Measurements from ENCODE around the gene SMIM28.

Gene SMIM28

DNA sequence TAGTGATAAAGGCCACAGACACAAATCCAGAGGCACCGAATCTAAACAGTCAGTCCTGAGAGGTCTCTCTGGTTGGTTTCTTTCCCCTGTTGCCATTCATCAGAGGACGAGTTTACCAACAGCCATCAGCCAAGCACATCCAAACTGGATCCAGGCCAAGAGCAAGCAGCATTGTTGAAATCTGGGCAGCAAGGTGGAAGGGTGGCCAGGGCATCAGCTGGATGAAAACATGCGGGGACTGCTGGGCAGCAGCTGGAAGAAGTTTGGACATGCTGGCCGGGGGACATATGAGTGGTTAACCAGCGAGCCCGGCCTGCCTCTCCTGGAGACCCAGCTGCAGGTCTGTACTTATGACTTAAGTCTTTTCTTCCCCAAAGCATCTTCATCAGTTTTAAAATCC lies at the start of gene SMIM28:
TSS of gene SMIM28 (plus strand) at position 62 of the 400 bp plus-strand sequence. CDS start at position 230, 168 bp downstream.
- Mint-ChIP-seq H3K27me3 (no peaks in the 10 kb centered on the region), H3K4me1 (ENCODE audit: low read depth) (no peaks in the 10 kb centered on the region), H3K9me3 (ENCODE audit: low read depth) (no peaks in the 10 kb centered on the region), H3K4me3 (no peak within 1 kb of the TSS), H3K36me3 (no peaks in the 10 kb centered on the region), H3K27ac (no peak within 1 kb of the TSS)

- no peak overlapping the region for H3K4me3 Mint-ChIP-seq
- H3K4me1 Mint-ChIP-seq (ENCODE audit: low read depth): no peaks in the 10 kb centered on the region
- no peaks in the 10 kb centered on the region for H3K36me3 Mint-ChIP-seq
- H3K27ac Mint-ChIP-seq: no peak overlapping the region
- H3K27me3 Mint-ChIP-seq: peaks cover 6% of the 10 kb centered on the region
- H3K9me3 Mint-ChIP-seq (ENCODE audit: low read depth): no peaks in the 10 kb centered on the region
Measured at GRCh38 chr6:138328210-138328609, 49.5 kb upstream of the SMIM28 start.

- H3K27ac Mint-ChIP-seq: no peak overlapping the region
- H3K27me3 Mint-ChIP-seq: peaks cover 2% of the 10 kb centered on the region
- no peaks in the 10 kb centered on the region for H3K4me1 Mint-ChIP-seq (ENCODE audit: low read depth)
- H3K36me3 Mint-ChIP-seq: no peaks in the 10 kb centered on the region
- H3K4me3 Mint-ChIP-seq: no peak overlapping the region
- no peaks in the 10 kb centered on the region for H3K9me3 Mint-ChIP-seq (ENCODE audit: low read depth)
Measured at GRCh38 chr6:138330763-138331162, 46.9 kb upstream of the SMIM28 start.

DNA sequence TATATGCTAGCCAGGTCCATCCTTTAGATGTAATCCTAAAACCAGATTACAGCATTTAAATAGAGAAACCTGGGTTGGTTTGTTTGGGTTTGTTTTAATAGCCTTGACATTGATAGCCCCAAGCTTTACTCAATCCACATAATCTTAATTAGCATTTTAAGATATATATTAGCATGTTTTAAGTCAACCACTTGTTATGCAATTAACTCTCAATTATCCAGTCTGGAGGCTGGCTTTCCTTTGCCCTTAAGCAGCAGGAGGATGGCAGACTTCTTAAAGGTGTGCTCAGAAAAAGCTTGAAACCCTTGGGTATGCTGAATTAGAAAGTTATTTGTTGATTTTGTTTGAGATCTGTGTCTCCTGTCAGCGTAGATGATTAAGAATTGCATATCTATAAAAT lies 46.3 kb upstream of the SMIM28 start:
- H3K27me3 Mint-ChIP-seq: peaks cover under 1% of the 10 kb centered on the region
- H3K4me3 Mint-ChIP-seq: no peak overlapping the region
- no peaks in the 10 kb centered on the region for H3K36me3 Mint-ChIP-seq
- no peak overlapping the region for H3K27ac Mint-ChIP-seq
- no peaks in the 10 kb centered on the region for H3K9me3 Mint-ChIP-seq (ENCODE audit: low read depth)
- no peaks in the 10 kb centered on the region for H3K4me1 Mint-ChIP-seq (ENCODE audit: low read depth)

GRCh38 chr6:138331984-138332383 lies 45.7 kb upstream of the SMIM28 start:
- Mint-ChIP-seq H3K9me3 (ENCODE audit: low read depth) (no peaks in the 10 kb centered on the region), H3K4me1 (ENCODE audit: low read depth) (no peaks in the 10 kb centered on the region)

DNA sequence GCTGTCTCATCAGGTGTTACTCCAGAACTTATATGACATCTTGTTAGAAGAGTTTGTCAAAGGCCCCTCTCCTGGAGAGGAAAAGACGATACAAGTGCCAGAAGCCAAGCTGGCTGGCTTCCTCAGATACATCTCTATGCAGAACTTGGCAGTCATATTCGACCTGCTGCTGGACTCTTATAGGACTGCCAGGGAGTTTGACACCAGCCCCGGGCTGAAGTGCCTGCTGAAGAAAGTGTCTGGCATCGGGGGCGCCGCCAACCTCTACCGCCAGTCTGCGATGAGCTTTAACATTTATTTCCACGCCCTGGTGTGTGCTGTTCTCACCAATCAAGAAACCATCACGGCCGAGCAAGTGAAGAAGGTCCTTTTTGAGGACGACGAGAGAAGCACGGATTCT lies 43.7 kb upstream of the SMIM28 start:
- Mint-ChIP-seq H3K27ac (no peak overlapping the region), H3K9me3 (ENCODE audit: low read depth) (no peaks in the 10 kb centered on the region), H3K27me3 (peaks cover 1% of the 10 kb centered on the region), H3K36me3 (no peaks in the 10 kb centered on the region), H3K4me1 (ENCODE audit: low read depth) (no peaks in the 10 kb centered on the region), H3K4me3 (no peak overlapping the region)

More at GRCh38 chr6:138331984-138332383, 45.7 kb upstream of the SMIM28 start:
- no peak overlapping the region for H3K4me3 Mint-ChIP-seq
- H3K27ac Mint-ChIP-seq: no peak overlapping the region
- no peaks in the 10 kb centered on the region for H3K27me3 Mint-ChIP-seq
- no peaks in the 10 kb centered on the region for H3K36me3 Mint-ChIP-seq

DNA sequence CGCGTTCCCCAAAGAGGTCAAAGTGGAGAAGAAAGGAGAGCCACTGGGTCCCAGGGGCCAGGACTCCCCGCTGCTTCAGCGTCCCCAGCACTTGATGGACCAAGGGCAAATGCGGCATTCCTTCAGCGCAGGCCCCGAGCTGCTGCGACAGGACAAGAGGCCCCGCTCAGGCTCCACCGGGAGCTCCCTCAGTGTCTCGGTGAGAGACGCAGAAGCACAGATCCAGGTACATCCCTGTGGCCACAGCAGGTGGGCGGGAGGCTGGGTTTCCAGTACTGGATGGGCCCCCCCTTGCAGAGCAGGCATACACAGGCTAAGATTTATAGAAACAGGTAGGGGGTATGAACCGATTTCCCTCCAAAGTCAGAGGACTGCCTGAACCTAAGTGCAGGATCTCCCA lies 42.7 kb upstream of the SMIM28 start:
- Mint-ChIP-seq H3K4me1 (ENCODE audit: low read depth) (no peaks in the 10 kb centered on the region), H3K27me3 (peaks cover 1% of the 10 kb centered on the region), H3K4me3 (no peak overlapping the region), H3K36me3 (no peaks in the 10 kb centered on the region), H3K9me3 (ENCODE audit: low read depth) (no peaks in the 10 kb centered on the region), H3K27ac (no peak overlapping the region)

- Mint-ChIP-seq H3K4me1 (ENCODE audit: low read depth) (no peaks in the 10 kb centered on the region), H3K27me3 (peaks cover 8% of the 10 kb centered on the region), H3K4me3 (no peak overlapping the region), H3K36me3 (no peaks in the 10 kb centered on the region), H3K9me3 (ENCODE audit: low read depth) (no peaks in the 10 kb centered on the region), H3K27ac (no peak overlapping the region)
Measured at GRCh38 chr6:138336221-138336620, 41.5 kb upstream of the SMIM28 start.

GRCh38 chr6:138337076-138337475 lies 40.6 kb upstream of the SMIM28 start:
- H3K9me3 Mint-ChIP-seq (ENCODE audit: low read depth): no peaks in the 10 kb centered on the region
- peaks cover 10% of the 10 kb centered on the region for H3K27me3 Mint-ChIP-seq
- no peak overlapping the region for H3K4me3 Mint-ChIP-seq
- H3K27ac Mint-ChIP-seq: no peak overlapping the region
- H3K36me3 Mint-ChIP-seq: no peaks in the 10 kb centered on the region
- no peaks in the 10 kb centered on the region for H3K4me1 Mint-ChIP-seq (ENCODE audit: low read depth)

DNA sequence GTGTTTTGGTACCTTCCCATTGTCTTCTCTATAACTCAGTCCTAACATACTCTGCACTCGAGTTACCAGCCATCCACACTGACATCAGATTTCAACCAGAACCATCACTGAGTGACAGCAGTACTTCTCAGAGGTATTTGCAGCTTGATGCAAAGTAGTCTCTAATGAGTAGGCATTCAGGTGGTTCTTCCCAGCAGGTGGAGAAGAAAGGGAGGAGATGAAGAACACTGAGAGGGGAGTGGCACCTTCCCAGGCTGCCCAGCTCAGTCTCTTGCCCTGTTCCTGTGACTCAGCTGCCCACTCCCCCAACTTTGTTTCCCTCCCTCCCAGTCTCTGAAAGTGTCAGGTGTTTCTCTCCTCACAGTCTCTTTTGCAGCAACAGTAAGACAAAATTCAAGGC lies 38.7 kb upstream of the SMIM28 start:
- Mint-ChIP-seq H3K27me3 (peaks cover 10% of the 10 kb centered on the region), H3K27ac (no peak overlapping the region), H3K4me1 (ENCODE audit: low read depth) (no peaks in the 10 kb centered on the region), H3K9me3 (ENCODE audit: low read depth) (no peaks in the 10 kb centered on the region), H3K36me3 (no peaks in the 10 kb centered on the region), H3K4me3 (no peak overlapping the region)

DNA sequence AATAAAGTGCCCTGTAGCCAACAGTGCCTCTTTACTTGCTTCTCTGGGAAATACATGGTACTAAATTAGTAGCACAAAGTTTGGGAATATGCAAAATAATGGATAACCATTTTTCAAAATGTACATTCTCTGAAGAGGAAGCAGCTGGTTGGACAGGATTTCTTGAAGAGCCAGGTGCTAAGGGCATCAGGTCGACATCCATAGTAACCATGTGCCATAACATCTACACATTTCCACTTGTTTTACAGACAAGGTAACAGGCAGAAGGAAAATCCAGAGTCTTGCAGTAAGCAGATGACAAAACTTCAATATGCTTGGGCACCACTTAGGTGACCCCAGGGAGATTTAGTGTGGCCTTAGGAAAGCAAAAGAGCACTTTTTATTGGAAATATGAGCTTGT lies 36.5 kb upstream of the SMIM28 start:
- H3K36me3 Mint-ChIP-seq: no peaks in the 10 kb centered on the region
- no peak overlapping the region for H3K4me3 Mint-ChIP-seq
- no peaks in the 10 kb centered on the region for H3K4me1 Mint-ChIP-seq (ENCODE audit: low read depth)
- no peak overlapping the region for H3K27ac Mint-ChIP-seq
- H3K27me3 Mint-ChIP-seq: peaks cover 12% of the 10 kb centered on the region
- H3K9me3 Mint-ChIP-seq (ENCODE audit: low read depth): no peaks in the 10 kb centered on the region

GRCh38 chr6:138343112-138343511 lies 34.6 kb upstream of the SMIM28 start:
- H3K4me1 Mint-ChIP-seq (ENCODE audit: low read depth): no peaks in the 10 kb centered on the region
- no peaks in the 10 kb centered on the region for H3K9me3 Mint-ChIP-seq (ENCODE audit: low read depth)
- no peak overlapping the region for H3K4me3 Mint-ChIP-seq
- H3K27ac Mint-ChIP-seq: no peak overlapping the region
- no peaks in the 10 kb centered on the region for H3K36me3 Mint-ChIP-seq
- H3K27me3 Mint-ChIP-seq: peaks cover 13% of the 10 kb centered on the region

GRCh38 chr6:138345565-138346285 lies 32.0 kb upstream of the SMIM28 start:
- Mint-ChIP-seq H3K4me3 (no peak overlapping the region), H3K27me3 (peaks cover 10% of the 10 kb centered on the region), H3K4me1 (ENCODE audit: low read depth) (no peaks in the 10 kb centered on the region), H3K27ac (no peak overlapping the region), H3K36me3 (no peaks in the 10 kb centered on the region), H3K9me3 (ENCODE audit: low read depth) (no peaks in the 10 kb centered on the region)

DNA sequence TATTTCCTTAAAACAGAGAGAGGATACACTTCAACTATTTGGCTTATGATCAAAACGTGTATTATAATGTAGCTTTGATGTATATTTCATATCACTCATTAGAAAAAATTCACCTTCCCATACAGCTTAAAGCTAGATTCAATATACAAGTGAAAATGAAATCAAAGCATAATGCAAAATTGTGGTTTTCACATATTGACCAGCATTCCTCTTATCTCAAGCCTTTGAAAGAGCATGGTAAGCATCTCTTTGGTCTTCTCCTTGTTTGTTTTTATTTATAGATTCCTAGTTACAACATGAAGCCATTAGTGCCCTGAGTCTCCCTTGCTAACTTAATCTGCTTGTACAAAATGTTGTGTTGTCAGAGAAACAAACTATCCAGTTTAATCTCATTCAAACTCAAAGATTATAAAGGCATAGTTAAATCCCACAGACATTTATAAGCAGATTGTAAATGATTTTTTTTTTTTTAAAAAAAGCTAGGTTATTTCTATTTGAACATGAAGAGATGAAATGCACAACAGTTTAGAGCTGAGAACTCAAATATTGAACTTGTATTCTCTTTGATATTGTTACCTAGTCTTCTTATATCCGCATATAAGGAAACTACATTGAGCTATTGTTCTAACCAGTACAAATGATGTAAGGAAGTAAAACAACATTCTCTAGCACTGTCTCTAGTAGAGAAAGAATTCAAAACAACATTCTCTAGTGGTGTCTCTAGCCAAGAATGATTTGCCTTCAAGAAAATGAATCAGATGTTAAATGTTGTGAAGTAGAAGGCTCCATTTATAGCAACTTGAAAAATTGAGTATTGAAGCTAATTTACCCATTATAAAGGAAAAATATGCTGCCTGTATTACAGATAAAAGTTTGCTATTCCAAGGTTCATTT lies 31.2 kb upstream of the SMIM28 start:
- no peak overlapping the region for H3K4me3 Mint-ChIP-seq

DNA sequence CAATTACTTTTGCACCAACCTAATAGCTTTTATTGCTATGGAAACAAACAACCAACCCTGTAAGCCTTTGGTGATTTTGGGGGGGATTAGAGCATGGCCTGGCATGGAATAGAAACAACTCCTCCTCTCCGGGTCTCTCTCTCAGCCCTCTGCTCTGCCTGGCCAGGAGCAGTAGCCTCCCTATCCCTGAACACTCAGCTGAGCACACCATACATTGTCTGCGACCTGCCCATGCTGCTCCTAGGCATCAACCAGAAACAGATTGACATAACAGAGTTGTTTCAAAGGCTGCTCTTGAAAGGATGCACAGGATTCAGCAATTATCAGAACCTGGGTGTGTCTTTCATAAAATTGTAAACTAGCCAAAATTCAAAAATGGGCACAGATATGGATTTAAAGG lies 29.8 kb upstream of the SMIM28 start:
- H3K27me3 Mint-ChIP-seq: peaks cover 7% of the 10 kb centered on the region
- no peak overlapping the region for H3K4me3 Mint-ChIP-seq
- H3K4me1 Mint-ChIP-seq (ENCODE audit: low read depth): no peaks in the 10 kb centered on the region
- H3K9me3 Mint-ChIP-seq (ENCODE audit: low read depth): no peaks in the 10 kb centered on the region
- H3K27ac Mint-ChIP-seq: no peak overlapping the region
- H3K36me3 Mint-ChIP-seq: no peaks in the 10 kb centered on the region

More for the DNA sequence above, 31.2 kb upstream of the SMIM28 start:
- H3K4me1 Mint-ChIP-seq (ENCODE audit: low read depth): no peaks in the 10 kb centered on the region
- no peaks in the 10 kb centered on the region for H3K36me3 Mint-ChIP-seq
- H3K9me3 Mint-ChIP-seq (ENCODE audit: low read depth): no peaks in the 10 kb centered on the region
- no peak overlapping the region for H3K27ac Mint-ChIP-seq
- peaks cover 7% of the 10 kb centered on the region for H3K27me3 Mint-ChIP-seq

Measured in activated naive CD8-positive, alpha-beta T cell (primary cell).